Ovary (tissue), 3 donors: ENCODE measurements around the gene P2RY6.

ENCODE experiments used
- POLR2A ChIP-seq: fragments of 450-650 bp; IDR thresholded peaks from one replicate; pipeline ENCODE4 v1.6.1; 2017; ENCODE audit warnings: antibody characterized with exemption, mild to moderate bottlenecking, moderate library complexity
- TF ChIP-seq, protein P1 (sequence below), 3 donors: fragments of 450-650 bp in 2 of 3; fragments of 200-600 bp in 1 of 3; IDR thresholded peaks; one replicate each; pipeline versions ENCODE4 v1.5.1 to v1.8.0; 2016 to 2022; ENCODE audit warnings: antibody characterized with exemption in 3 of 3, mild to moderate bottlenecking in 1 of 3
- donor health status: DM: no; HTN: no; CAD: no.

DNA sequence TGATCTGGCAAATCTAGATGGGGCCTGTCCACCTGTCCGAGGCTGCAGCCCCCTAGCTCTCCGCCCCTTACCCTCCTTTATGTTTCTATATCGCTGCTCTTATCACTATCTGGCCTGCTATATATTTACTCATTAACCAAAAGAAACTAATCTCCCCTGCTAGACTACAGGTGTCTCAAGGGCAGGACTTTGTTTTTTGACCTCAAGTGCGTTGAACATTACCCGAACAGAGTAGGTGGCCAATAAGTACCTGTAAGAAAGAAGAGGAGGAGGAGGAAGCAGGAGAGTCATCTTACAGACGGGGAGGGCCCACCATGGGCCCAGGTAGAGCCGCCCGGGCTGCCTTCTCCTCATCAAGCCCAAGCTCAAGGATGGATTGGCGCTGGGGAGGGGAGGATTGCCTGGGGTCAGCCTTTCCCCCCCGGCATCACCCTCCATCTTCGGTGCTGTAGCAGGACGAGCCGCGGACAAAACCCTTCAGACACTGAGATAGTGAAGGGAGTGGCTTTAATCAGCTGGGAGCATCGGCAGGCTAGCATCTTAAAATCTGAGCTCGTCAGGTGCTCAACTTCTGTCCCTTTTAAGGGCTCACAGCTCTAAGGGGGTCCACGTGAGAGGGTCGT, 1.2 kb upstream of the P2RY6 start:
- no peak for TF ChIP-seq POLR2A
- TF ChIP-seq, protein P1, sequence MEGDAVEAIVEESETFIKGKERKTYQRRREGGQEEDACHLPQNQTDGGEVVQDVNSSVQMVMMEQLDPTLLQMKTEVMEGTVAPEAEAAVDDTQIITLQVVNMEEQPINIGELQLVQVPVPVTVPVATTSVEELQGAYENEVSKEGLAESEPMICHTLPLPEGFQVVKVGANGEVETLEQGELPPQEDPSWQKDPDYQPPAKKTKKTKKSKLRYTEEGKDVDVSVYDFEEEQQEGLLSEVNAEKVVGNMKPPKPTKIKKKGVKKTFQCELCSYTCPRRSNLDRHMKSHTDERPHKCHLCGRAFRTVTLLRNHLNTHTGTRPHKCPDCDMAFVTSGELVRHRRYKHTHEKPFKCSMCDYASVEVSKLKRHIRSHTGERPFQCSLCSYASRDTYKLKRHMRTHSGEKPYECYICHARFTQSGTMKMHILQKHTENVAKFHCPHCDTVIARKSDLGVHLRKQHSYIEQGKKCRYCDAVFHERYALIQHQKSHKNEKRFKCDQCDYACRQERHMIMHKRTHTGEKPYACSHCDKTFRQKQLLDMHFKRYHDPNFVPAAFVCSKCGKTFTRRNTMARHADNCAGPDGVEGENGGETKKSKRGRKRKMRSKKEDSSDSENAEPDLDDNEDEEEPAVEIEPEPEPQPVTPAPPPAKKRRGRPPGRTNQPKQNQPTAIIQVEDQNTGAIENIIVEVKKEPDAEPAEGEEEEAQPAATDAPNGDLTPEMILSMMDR (IDR thresholded peaks at IDR 0.05) = no peak
